Loucy (cell line): ENCODE data around the gene ITGA6.

ENCODE experiments used
- EZH2phosphoT487 ChIP-seq: fragments of 200-600 bp; IDR thresholded peaks from 2 replicates; pipeline ENCODE4 v1.6.1; 2018; ENCODE audit warnings: antibody characterized with exemption, mild to moderate bottlenecking, moderate library complexity, borderline replicate concordance
- TF ChIP-seq, protein P1 (sequence below): fragments of 200-600 bp; sonication (generic); conservative IDR thresholded peaks from 2 replicates; pipeline ENCODE4 v1.5.1; 2014; ENCODE audit warnings: mild to moderate bottlenecking, antibody characterized with exemption, low read length

DNA sequence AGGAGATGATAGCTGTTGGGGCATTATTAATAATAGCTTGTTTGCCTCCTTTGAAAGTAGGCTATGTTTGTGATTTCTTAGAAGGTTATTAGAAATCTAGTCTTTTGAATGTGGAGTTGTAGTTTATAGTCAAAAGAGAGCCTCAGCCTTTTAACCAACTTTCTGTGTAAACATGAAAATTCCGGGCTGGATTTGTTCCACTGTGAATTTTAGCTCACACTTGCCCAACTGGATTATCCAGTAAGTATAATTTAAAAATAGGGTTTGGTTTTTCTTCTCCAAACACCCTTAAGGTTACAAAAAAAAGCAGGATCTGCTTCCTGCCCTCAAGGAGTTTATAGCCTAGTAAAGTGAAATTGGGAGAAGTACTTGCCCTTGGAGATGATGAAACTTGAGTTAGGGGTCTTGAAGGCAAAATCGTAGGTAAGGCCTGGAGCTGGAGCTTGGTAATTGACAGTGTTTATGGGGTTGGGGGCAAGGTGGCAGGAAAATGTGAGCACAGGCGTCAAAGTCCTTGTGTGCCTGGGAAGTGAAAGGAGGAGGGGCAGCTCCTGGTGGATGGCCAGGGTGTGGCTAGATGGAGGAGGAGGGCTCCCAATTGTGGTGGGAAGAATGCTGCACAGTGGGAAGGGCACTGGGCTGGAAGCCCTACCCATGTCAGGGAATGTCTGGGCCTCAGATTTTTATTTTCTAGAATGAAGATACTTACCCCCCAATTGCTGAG lies 21.3 kb downstream of the ITGA6 start:
- TF ChIP-seq, protein P1, sequence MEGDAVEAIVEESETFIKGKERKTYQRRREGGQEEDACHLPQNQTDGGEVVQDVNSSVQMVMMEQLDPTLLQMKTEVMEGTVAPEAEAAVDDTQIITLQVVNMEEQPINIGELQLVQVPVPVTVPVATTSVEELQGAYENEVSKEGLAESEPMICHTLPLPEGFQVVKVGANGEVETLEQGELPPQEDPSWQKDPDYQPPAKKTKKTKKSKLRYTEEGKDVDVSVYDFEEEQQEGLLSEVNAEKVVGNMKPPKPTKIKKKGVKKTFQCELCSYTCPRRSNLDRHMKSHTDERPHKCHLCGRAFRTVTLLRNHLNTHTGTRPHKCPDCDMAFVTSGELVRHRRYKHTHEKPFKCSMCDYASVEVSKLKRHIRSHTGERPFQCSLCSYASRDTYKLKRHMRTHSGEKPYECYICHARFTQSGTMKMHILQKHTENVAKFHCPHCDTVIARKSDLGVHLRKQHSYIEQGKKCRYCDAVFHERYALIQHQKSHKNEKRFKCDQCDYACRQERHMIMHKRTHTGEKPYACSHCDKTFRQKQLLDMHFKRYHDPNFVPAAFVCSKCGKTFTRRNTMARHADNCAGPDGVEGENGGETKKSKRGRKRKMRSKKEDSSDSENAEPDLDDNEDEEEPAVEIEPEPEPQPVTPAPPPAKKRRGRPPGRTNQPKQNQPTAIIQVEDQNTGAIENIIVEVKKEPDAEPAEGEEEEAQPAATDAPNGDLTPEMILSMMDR, result no peak
- TF ChIP-seq EZH2phosphoT487, result no peak
